ENCODE data around the gene MEIG1. TPM values are rescaled to one million over a fixed set of nuclear protein-coding genes. Genes with fewer than 3 reads are reported as not detected.

The MEIG1 gene
- total RNA-seq, 1 donor from 2014 or later = not detected

GRCh38 chr10:14945108-14945507, 14.1 kb upstream of the MEIG1 start:
- no peaks in the 10 kb centered on the region for H3K4me1 ChIP-seq
- H3K9me3 Mint-ChIP-seq = no peaks in the 10 kb centered on the region

GRCh38 chr10:14947268-14947667, 11.9 kb upstream of the MEIG1 start:
- Histone ChIP-seq H3K4me1 (no peaks in the 10 kb centered on the region), H3K79me2 (ENCODE audit: low read depth) (peaks cover 15% of the 10 kb centered on the region), H3K9ac (no peak overlapping the region), H3F3A (ENCODE audit: low read depth) (no peaks in the 10 kb centered on the region), H3K4me3 (no peak overlapping the region), H4K20me1 (ENCODE audit: low read depth) (no peaks in the 10 kb centered on the region), H3K27me3 (no peaks in the 10 kb centered on the region), H2AFZ (replicated peaks) (no peak overlapping the region), H3K36me3 (no peaks in the 10 kb centered on the region), H3K9me3 (ENCODE audit: low read depth) (no peaks in the 10 kb centered on the region), H3K27ac (no peak overlapping the region), H3K4me2 (no peak overlapping the region)
- no peaks in the 10 kb centered on the region for H3K9me3 Mint-ChIP-seq
- H3K36me3 Mint-ChIP-seq = peaks cover 12% of the 10 kb centered on the region
- no peak for DNase-seq (ENCODE audit: low spot score)
- H3K4me3 Mint-ChIP-seq = no peak overlapping the region
- H3K4me1 Mint-ChIP-seq = peaks cover 6% of the 10 kb centered on the region
- no peak for TF ChIP-seq EZH2 (IDR thresholded peaks at IDR 0.05)
- no peak for TF ChIP-seq EZH2phosphoT487 (IDR thresholded peaks at IDR 0.05)
- no peak for TF ChIP-seq CTCF (IDR thresholded peaks at IDR 0.05)
- H3K27ac Mint-ChIP-seq = no peak overlapping the region
- peaks cover 4% of the 10 kb centered on the region for H3K27me3 Mint-ChIP-seq (ENCODE audit: insufficient read depth, low read depth)

More at GRCh38 chr10:14945108-14945507, 14.1 kb upstream of the MEIG1 start:
- H3K27me3 ChIP-seq = no peaks in the 10 kb centered on the region
- H3K9ac ChIP-seq = no peak overlapping the region
- H3K27me3 Mint-ChIP-seq (ENCODE audit: insufficient read depth, low read depth) = peaks cover 4% of the 10 kb centered on the region
- H3K4me3 ChIP-seq = no peak overlapping the region
- H3K4me1 Mint-ChIP-seq = no peaks in the 10 kb centered on the region
- no peak overlapping the region for H3K4me2 ChIP-seq
- no peaks in the 10 kb centered on the region for H3K36me3 ChIP-seq
- H3K4me3 Mint-ChIP-seq = no peak overlapping the region
- no peak overlapping the region for H2AFZ ChIP-seq (replicated peaks)
- TF ChIP-seq CTCF (IDR thresholded peaks at IDR 0.05) (no peak), EZH2 (IDR thresholded peaks at IDR 0.05) (no peak), EZH2phosphoT487 (IDR thresholded peaks at IDR 0.05) (no peak)
- no peaks in the 10 kb centered on the region for H4K20me1 ChIP-seq (ENCODE audit: low read depth)
- H3K27ac Mint-ChIP-seq = no peak overlapping the region
- H3K36me3 Mint-ChIP-seq = peaks cover 12% of the 10 kb centered on the region
- no peak overlapping the region for H3K27ac ChIP-seq
- H3K79me2 ChIP-seq (ENCODE audit: low read depth) = no peaks in the 10 kb centered on the region
- DNase-seq (ENCODE audit: low spot score) = no peak
- no peaks in the 10 kb centered on the region for H3K9me3 ChIP-seq (ENCODE audit: low read depth)
- H3F3A ChIP-seq (ENCODE audit: low read depth) = no peaks in the 10 kb centered on the region

GRCh38 chr10:14949291-14949690, 9.9 kb upstream of the MEIG1 start:
- Histone ChIP-seq H3F3A (ENCODE audit: low read depth) (peaks cover 17% of the 10 kb centered on the region), H4K20me1 (ENCODE audit: low read depth) (peaks cover 6% of the 10 kb centered on the region), H2AFZ (replicated peaks) (no peak overlapping the region), H3K4me2 (no peak overlapping the region), H3K4me1 (peaks cover 5% of the 10 kb centered on the region), H3K4me3 (no peak overlapping the region), H3K9me3 (ENCODE audit: low read depth) (no peaks in the 10 kb centered on the region), H3K79me2 (ENCODE audit: low read depth) (peaks cover 20% of the 10 kb centered on the region), H3K36me3 (no peaks in the 10 kb centered on the region), H3K27ac (no peak overlapping the region), H3K27me3 (no peaks in the 10 kb centered on the region), H3K9ac (no peak overlapping the region)
- no peaks in the 10 kb centered on the region for H3K9me3 Mint-ChIP-seq
- peaks cover 17% of the 10 kb centered on the region for H3K4me1 Mint-ChIP-seq
- no peak overlapping the region for H3K4me3 Mint-ChIP-seq
- TF ChIP-seq CTCF (IDR thresholded peaks at IDR 0.05) = no peak
- no peak for TF ChIP-seq EZH2phosphoT487 (IDR thresholded peaks at IDR 0.05)
- TF ChIP-seq EZH2 (IDR thresholded peaks at IDR 0.05) = no peak
- H3K27ac Mint-ChIP-seq = no peak overlapping the region
- no peak for DNase-seq (ENCODE audit: low spot score)
- H3K27me3 Mint-ChIP-seq (ENCODE audit: insufficient read depth, low read depth) = peaks cover 4% of the 10 kb centered on the region
- H3K36me3 Mint-ChIP-seq = peaks cover 12% of the 10 kb centered on the region
